Thyroid gland (tissue), 4 donors: ENCODE measurements around the gene GPR45.

ENCODE experiments used
- CTCF ChIP-seq, 6 experiments: fragments of 200-600 bp in 3 of 6; fragments of 450-650 bp in 3 of 6; sonication (generic) in 3 of 6; IDR thresholded peaks; one replicate each; pipeline ENCODE4 v1.5.1; 2016 to 2019; ENCODE audit warnings: antibody characterized with exemption in 6 of 6, mild to moderate bottlenecking in 2 of 6, inconsistent platforms in 1 of 6, moderate library complexity in 1 of 6
- POLR2A ChIP-seq, 2 donors: fragments of 450-650 bp; IDR thresholded peaks; one replicate each; pipeline ENCODE4 v1.6.1; 2017; ENCODE audit warnings: antibody characterized with exemption in 2 of 2, mild to moderate bottlenecking in 2 of 2, moderate library complexity in 1 of 2

GRCh38 chr2:105254531-105255210 is 13.1 kb downstream of the GPR45 start:
- no peak for TF ChIP-seq CTCF (IDR thresholded peaks at IDR 0.05)
- no peak for TF ChIP-seq POLR2A (IDR thresholded peaks at IDR 0.05)
